GM19455 (cell line): ENCODE measurements around the gene SRGAP2C.
"Not testable (repeated sequence)": the region's sequence is repeated elsewhere in the genome, so short reads cannot be mapped to it uniquely, and the experiment has no call there.

Experiments
- ATAC-seq: cut with Tn5 transposase; IDR thresholded peaks from one replicate; pipeline ENCODE4 v1.9.1; 2021; ENCODE audit not compliant: unreplicated experiment

The SRGAP2C gene

DNA sequence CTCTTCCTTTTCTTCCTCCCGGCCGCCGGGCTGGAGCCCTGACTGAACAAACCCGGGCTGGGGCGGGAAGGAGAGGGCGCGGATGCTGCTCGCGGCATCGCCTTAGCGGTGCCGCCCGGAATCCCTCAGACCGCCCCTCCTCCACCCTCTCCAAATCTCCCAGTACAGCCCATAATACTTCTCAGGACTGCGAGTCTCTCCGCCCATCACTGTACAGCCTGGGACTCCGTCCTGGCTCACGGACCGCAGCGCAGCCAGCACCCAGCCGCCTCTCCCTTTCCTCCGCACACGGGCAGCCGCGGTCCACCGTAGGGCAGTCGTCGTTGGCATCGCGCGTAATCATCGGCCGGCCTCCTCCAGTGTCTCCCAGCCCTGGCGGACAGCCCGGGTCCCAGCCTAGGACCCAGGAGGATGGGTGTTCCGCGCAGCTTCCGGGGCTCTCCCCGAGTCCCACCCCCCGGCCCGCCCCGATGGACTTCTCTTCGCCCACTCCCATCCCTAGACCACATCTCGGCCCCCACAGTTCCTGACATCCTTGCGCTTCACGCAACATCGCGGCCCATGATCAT is 449 bp downstream of the SRGAP2C start:
- peak; percentile 4 for ATAC-seq

DNA sequence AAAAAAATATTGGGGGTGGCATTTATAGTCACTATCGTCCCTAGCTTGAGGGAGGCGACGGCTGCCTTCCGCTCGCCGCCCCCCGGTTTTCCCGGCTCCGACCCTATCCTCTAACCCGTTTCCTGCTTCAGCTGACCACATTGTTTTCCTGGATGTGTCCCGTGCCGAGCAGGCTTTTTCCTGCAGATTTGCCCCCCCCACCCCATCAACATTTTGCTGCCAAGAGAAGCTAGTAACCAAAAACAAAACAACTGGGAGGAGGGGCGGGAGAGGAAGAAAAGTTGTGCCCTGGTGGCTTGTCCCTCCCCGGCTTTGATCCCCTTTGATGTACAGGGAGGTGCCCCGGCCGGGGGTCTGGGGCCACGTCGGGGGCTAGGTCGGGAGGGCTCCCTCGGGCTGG is 1.4 kb downstream of the SRGAP2C start:
- not testable (repeated sequence) for ATAC-seq

DNA sequence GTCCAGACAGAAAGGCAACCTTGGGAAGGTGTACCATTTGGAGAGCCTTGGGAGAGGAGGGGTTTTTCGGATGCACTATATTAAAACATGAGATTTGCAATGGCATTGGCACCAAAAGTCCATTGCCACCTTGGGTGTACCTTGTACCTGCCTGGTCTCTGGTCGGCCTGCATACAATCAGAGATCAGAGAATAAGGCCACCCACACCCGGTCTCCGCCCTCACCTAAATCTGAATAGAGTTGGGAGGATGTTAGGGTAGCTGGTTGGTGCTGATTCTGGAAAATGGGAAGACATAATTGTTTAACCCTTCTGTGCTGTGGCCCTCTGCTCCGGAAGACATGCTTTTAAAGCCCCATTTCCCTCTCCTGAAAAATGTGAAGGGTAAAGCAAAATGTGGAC is 3.1 kb downstream of the SRGAP2C start:
- not testable (repeated sequence) for ATAC-seq

DNA sequence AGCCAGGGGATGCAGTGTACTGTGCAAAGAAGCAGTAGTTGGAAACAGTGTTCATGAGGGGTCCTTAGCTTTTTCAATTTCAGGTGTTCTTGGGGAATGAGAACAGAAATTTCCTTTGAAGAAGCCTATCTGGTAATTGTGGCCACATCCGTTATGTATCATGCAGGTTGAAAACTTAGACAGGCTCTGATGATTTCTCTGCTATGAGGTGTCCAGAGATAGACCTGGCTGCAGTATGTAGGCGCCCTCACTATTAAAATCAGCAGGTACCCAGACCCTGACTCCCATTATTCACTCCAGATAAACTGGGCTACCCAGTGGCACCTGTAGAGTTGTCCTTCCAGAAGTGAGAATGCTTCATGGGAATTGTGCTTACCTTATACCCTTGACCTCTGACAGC is 7.7 kb downstream of the SRGAP2C start:
- not testable (repeated sequence) for ATAC-seq

DNA sequence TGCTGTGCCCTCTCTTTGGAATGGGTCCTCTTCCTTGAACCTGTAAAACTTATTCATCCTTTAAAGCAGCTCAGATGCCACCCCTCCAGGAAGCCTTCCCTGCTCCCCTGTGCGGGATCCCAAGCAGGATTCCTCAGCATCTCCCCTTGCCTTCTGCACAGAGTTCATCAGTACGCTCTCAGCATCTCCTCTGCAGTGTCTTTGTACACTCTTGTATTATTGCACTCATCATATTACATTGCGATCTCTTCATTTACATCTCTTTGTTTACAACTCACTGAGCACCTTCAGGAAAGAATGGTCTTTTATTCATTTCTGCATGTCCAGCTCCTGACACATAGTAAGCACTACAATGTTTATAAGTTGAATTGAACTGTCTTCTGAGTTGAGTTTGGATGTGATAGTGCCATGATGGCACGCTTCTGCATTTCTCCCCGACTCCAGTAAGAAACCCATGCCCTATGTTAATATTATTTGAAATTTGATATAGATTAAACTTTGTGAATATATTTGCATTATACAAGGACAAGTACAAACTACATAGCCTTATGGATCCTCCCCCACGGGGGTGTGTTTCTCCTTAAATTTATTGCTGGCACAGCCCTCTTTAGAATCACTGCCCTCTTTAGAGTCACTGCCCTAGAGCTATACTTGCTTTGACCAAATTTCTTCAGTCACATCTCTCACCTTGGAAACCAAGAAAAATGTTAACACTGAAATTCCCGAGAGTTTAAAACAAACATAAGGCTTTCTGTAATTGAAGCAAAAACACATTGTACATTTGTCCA is 12.5 kb downstream of the SRGAP2C start:
- not testable (repeated sequence) for ATAC-seq

DNA sequence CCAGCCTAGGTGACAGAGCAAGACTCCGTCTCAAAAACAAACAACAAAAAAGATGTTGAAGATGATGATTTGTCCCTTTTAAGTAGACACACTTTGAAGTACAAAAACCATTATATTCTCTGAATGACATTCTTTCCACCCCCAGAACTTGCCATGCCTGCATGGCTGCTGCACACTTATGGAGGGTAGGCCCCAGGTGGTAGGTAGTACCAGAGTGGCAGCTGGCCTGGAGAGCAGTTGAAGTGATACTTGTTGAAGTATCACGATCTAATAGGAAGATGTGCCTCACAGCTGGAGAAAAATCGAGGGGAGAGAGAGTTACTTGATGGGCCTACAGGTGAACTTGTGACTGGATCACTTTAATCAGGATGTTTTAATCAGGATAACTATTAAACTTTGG is 15.0 kb downstream of the SRGAP2C start:
- not testable (repeated sequence) for ATAC-seq

DNA sequence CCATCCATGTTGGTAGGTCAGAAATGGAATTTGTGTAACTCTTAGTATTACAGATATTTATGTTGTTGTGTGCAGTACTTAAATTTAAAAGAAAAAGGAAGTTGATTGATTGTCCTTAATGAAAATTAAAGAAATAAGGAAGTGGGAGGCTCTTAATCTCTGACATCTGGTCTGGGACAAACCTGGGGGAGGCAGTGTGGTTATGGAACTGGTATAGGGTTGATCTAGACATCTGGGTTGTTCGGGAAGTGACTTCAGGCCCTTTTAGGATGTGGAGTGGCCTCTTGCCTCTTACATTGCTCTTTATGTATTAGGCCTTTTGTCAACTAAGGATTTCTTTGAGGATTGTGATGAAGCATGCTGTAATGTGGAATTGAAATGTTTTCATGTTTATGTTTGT is 15.5 kb downstream of the SRGAP2C start:
- ATAC-seq: not testable (repeated sequence)

DNA sequence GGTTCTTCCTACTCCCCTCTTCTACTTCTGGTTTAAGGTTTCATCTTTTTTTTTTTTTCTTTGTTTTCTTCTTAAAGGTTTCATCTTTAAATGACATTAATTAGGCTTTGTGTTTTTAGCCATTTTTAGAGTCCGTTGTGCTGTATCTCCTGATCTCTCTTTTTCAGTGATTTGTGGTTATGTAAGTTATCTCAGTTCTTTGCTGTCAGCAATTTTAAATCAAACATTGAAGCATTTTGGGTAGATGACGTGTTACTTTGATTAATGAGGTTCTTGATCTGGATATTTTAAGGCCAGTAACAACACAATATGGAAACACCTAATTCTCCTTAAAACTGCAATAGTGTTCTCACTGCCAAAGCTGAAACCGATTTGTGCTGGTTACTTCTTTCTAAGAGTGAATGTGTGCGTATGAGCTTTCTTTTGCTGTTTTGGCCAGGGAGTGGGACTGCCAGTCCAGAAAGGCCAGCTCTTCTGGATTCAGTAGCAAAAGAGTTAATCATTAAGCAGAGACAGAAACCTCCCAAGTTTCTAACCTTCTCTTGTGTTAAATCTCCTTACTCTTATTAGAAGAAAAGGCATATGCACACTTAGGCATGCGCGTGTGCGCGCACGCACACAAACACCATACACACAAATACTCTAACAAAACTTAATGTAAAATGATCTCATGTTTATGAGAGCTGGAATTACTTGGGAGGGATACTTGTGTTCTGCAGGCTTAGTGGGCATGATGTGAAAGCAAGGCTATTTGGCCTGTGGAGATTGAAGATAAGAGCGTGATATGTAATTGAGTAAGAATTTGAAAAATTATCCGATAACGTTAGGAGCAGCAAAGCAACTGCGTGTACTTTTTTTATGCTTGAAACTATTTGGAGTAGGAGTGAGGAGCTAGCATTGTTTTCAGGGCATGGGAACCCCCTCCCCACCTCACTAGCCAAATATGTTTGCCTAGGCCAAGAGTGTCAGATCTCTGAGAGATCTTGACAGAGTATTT is 16.5 kb downstream of the SRGAP2C start:
- ATAC-seq: not testable (repeated sequence)

DNA sequence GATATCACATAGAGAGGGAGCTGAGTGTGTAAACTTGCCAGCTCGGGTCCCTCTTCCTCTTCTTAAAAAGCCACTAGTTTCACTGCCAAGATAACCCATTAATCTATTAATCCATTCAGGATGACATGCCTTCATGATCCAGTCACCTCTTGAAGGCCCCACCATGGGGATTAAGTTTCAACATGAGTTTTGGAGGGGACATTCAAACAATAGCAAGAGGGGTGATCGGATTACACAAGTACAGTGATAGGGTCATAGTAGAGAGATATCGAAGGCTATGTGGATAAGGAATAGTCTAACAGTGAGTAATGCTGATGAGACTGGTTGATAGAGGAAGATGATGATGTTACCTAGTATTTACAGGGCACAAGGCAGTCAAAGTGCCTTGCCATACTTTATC is 18.2 kb downstream of the SRGAP2C start:
- not testable (repeated sequence) for ATAC-seq

DNA sequence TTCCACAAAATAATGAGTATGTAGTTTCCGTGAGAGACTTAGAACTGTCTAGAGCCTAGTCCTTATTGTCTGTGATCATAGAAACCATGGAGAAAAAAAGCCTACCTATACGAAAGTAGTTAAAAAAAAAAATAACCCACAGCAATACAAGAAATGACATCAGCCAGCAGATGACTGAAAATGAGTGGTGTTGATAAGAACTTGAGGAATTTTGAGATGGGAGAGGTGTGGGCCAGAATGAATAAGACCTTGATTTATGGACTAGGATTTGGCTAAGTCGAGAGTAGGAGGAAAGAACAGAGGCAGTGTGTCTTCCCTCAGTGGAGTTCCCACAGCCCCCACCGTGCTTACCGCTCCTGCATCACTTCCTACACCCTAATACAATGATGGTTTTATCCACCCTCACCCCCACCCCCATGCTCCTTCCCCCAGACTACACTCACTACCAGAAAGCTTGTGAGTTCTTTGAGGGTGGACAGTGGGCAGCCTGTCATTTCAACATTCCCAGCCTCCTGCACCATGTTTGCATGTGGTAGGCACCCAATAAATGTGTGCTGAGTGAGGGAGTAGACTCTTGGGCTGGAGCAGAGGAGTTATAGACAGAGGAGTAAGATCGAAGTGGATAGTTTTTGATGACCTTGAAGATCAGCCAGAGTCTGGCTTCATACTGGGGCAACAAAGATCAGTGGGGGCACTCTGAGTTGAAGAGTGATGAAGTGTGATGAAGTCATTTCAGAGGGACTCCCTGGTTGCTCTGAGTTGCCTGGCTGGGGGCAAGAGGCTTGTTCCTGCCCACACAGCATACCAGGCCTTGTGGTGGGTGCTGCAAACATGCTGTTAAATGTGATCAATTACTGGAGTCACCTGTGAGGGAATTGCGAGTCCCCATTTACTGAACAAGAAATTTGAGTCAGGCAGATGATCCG is 21.3 kb downstream of the SRGAP2C start:
- not testable (repeated sequence) for ATAC-seq

DNA sequence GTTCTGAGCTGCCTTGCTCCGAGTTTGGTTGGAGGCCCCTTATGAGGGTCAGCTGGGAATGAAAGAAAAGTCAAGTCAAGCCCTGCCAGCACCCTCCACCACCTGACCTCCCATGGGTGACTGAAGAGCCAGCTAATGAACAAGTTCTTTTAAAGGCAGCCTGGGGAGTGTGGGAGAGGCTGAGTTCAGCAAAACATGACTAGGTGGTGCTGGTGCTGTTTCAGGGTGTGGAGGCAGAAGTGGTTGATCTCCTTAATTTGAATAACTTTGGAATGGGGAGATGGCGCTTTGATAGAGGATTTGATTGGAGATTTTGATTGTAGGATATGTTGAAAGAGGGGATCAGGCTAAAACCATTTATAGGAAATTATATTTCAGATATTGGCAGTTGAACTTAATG is 22.6 kb downstream of the SRGAP2C start:
- ATAC-seq: not testable (repeated sequence)

DNA sequence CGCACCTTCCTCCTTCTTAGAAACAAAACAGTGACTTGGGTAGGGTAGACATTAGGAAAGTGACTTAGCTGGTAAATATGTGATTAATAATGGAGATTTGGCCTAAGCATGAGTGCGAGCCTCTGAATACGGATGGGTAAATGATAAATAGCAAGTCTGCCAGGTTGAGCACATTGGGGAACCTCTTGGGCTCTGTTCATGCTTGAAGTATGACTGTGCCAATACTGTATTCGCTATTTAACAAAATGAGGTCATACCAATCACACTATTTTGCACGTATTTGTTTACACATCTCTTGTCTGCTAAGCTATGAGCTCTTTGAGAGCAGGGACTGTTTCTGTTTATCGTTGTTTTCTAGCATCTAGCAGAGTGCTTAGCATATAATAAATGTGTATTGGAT is 23.6 kb downstream of the SRGAP2C start:
- not testable (repeated sequence) for ATAC-seq

DNA sequence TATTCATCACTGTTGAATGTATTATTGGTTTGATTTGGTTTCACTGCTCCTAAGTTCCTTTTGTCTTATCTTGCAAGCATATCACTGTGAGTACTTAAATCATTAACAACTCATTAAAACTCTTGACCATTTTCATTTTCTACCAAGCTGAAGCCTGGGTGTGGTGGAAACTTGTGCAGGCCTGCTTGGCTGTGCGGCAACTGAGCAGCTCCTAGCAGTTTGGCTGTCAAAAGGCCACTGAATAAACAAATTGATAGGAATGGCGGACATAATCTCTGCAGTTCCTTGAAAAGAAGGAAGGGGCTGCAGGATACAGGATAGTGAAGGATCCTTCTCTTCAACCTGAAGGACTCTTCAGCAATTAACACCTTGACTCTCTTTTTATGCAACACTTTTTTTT is 26.0 kb downstream of the SRGAP2C start:
- ATAC-seq: not testable (repeated sequence)

DNA sequence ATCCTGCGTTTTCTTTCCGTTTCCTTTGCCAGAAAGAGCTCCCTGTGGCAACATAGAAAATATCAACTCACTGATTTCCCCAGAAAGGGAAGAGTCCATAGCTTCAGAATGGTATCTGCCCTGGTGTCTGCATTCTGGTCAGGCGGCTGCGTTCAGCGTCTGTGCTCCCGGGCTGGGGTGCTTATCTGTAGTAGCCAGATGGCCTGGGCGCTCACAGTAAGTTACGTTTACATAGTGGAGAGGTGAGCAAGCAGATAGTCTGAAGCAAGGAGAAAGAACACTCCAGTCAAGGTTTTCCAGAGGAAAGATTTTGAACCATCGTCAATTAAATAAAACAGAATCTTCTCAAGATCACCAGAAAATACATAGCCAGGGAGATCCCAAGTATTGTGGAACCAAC is 28.7 kb downstream of the SRGAP2C start:
- ATAC-seq: not testable (repeated sequence)

DNA sequence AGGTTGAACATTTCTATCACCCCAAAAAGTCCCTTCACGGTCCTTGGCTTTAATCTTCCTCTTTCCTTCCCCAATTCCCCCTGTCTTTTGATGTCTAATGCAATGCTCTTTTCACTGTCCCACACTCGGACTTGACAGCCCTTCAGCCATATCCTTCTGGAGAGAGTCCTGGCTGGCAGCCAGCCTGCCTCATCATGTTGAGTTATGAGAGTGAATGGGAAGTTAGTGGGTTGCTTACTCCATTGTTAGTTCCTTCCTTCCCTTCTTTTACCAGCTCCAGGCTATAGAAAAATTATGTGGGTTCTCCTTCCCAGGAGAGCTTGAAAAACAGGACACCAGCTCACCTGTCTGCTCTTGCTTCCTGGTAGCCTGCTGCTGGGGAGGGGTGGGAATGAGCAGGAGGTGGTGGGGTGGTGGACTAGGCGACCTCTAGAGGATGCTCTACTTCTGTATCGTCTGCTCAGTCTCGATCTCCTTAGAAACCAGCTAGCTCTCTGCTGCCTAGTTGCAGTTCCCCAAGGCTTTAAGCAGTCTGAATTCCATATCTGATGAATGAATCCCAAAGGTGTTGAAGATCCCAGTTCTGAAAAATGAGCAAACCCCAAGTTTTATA is 29.9 kb downstream of the SRGAP2C start:
- not testable (repeated sequence) for ATAC-seq

DNA sequence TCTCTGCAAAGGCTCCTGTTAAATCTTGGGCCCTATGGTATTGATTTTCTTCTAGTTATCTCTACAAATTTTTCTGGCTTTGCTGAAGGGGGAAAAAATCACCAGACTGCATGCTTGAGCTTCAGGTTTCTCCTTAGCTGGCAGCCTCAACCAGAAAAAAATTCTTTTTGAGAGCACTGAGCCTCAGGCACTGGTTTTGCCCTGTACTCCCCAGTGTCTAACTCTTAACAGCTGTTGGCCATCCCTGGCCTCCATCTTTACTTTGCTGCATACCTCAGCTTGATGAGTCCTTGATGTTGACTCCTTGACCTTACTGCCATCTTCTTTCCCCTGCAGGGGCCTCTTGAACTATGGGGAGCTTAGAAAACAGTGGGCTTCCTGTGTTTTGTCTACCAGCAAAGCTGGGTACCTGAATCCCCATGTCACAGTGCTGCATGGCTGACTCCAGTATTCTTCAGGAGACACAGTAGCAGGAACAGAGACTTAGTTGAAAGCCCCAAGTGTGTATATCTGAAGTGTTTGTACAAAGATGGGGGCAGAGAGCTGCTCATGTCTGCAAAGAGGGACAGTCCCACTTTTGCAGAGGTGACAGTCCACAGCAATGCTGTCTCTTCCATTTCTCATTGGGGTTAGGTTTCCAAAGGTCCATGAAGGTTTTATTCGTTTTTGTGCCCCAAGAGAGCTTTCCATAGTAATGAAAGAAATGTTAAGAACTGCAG is 31.1 kb downstream of the SRGAP2C start:
- ATAC-seq: not testable (repeated sequence)

DNA sequence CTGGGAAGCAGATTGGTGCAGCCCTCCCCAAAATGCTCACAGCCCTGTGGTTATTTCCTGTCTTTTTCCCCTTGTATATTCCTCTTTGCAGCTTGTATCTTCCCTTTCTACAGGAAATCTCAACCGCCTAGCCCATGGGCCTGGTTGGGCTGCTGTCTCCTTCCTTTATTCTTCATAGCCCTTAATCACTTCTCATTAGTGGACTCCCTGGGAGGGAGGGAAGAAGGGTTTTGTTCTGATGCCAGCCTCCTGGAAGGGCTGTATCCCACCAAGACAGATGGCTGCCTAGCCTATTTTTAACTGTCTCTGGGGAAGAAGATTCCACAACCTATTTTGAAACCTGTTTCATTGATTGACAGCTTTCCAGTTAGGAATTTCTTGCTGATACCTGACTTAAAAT is 31.9 kb downstream of the SRGAP2C start:
- not testable (repeated sequence) for ATAC-seq

DNA sequence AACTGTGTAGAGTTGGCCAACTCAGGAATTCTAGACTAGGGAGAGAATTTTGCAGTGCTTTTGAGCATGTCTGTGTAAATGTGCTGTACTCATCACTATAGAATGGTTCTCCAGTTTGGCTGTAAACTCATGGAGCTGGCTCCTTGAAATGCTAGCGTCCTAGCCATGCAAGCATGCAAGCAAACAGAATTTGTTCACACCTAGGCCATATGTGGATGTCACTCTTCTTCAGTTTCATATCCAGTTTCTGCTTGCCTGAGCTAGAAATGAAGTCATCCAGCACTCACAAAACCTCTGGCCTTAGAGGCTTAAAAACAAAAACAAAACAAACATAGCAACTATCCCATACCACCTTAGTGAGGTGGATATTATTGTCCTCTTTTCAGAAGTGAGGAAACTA is 37.0 kb downstream of the SRGAP2C start:
- peak; percentile 47 for ATAC-seq

DNA sequence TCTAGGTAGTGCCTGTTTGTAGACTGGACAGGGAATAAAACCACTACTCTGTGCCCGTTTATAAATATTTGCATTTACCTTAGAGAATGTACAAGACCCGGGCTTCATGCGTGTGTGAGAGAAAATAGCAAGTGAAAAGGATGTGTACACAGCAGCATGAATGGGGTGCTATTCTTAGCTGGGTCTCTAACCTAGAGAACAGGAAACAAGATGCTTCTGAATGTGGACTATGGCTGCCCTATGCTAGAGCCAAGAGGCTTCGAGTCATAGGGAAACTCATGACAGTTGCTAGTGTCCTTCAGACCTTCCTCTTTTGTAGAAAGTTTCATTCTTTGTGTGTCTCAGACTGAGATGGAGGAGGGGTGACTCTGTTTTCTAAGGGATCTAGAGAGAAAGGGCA is 39.9 kb downstream of the SRGAP2C start:
- ATAC-seq: peak; percentile 99
